Heart left ventricle (tissue), 13 donors: ENCODE measurements around the gene CPEB1.

Source experiments
- POLR2A ChIP-seq, 2 donors: fragments of 450-650 bp; IDR thresholded peaks; one replicate each; pipeline ENCODE4 v1.6.1; 2017; ENCODE audit warnings: antibody characterized with exemption in 2 of 2, mild to moderate bottlenecking in 2 of 2, moderate library complexity in 2 of 2
- TF ChIP-seq, protein P1 (sequence below), 12 donors: fragments of 200-600 bp; sonication (generic) in 4 of 12; IDR thresholded peaks; one replicate each; pipeline versions ENCODE4 v1.5.0 to v1.8.0; 2018 to 2022; ENCODE audit warnings: antibody characterized with exemption in 12 of 12, mild to moderate bottlenecking in 5 of 12
- donor health status: ischemic (EF 13 %, LVEDD 7.1; RV severe dilation, severe dysfunction).
- donor health status: DM: no; HTN: yes; CAD: no.
- donor health status: DM: no; HTN: no; CAD: no.
- donor health status: ischemic (EF 25% LVEDD 6.9; RV normal size, moderate dysfunction).
- donor health status: ischemic (EF 25% LVEDD 5.7; RV mildly dilated, moderate dysfunction).
- donor health status: ischemic (EF 35%, LVEDD 5.7; RV mildly dilated, moderate dysfunction).
- donor health status: nonischemic (EF 11% LVEDD 7.7; RV severe dilation, severe dysfunction).
- donor health status: DM: yes; HTN: yes; CAD: no.
- donor health status: PGD.
- donor health status: ischemic (EF 29% LVEDD 5.4; RV normal size, mild dysfunction).
- donor health status: nonischemic (EF 23%, LVEDD 6.1; RV moderate dilation, normal function).

DNA sequence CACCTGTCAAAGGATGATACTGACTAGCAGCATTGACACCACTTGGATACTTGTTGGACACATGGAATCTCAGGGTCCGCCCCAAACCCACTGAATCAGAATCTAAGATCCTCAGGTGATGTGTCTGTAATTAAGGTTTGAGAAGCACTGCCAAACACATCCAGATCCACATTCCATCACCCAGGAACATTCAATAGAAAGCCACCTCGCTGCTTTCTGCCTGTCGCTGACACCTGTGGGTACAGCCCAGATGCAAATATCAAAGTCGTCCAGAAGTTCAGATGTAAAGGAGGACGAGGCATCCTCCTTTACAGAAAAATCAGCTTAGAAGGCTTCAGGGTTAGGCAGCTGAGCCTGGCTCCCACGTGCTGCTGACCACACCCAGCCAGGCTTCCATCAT lies 101.7 kb downstream of the CPEB1 start:
- TF ChIP-seq, protein P1, sequence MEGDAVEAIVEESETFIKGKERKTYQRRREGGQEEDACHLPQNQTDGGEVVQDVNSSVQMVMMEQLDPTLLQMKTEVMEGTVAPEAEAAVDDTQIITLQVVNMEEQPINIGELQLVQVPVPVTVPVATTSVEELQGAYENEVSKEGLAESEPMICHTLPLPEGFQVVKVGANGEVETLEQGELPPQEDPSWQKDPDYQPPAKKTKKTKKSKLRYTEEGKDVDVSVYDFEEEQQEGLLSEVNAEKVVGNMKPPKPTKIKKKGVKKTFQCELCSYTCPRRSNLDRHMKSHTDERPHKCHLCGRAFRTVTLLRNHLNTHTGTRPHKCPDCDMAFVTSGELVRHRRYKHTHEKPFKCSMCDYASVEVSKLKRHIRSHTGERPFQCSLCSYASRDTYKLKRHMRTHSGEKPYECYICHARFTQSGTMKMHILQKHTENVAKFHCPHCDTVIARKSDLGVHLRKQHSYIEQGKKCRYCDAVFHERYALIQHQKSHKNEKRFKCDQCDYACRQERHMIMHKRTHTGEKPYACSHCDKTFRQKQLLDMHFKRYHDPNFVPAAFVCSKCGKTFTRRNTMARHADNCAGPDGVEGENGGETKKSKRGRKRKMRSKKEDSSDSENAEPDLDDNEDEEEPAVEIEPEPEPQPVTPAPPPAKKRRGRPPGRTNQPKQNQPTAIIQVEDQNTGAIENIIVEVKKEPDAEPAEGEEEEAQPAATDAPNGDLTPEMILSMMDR (IDR thresholded peaks at IDR 0.05), result no peak
- no peak for TF ChIP-seq POLR2A (IDR thresholded peaks at IDR 0.05)
